HL-60 (cell line): ENCODE results near the gene BAD.

Source experiments
- DNase-seq, 2 experiments: peaks; one replicate each; pipeline ENCODE4 v3.0.0-alpha.2; 2010 to 2020; ENCODE audit warnings: low read depth in 1 of 2, low spot score in 1 of 2
- H3K27ac ChIP-seq: fragments of 250-450 bp; sonication (Bioruptor Pico); replicated peaks from 2 replicates; pipeline ENCODE4 v1.5.1; 2020; ENCODE audit warnings: mild to moderate bottlenecking, moderate library complexity
- H3K27me3 ChIP-seq: fragments of 250-450 bp; sonication (Bioruptor Pico); 2 replicates; pipeline ENCODE4 v1.5.1; 2021; ENCODE audit warnings: mild to moderate bottlenecking, moderate library complexity; ENCODE audit not compliant: insufficient read depth, poor library complexity, severe bottlenecking
- H3K4me3 ChIP-seq: replicated peaks from 2 replicates; pipeline ENCODE4 v1.5.1; 2011; ENCODE audit warnings: mild to moderate bottlenecking, control low read depth, low read length; ENCODE audit not compliant: insufficient read depth
- CTCF ChIP-seq: IDR thresholded peaks from one replicate; pipeline ENCODE4 v1.5.1; 2011; ENCODE audit warnings: low read length, control low read depth, inconsistent platforms; ENCODE audit not compliant: insufficient read depth
- GABPA ChIP-seq: IDR thresholded peaks from 2 replicates; pipeline ENCODE4 v1.6.1; 2012; ENCODE audit warnings: low read depth
- POLR2AphosphoS5 ChIP-seq: IDR thresholded peaks from 2 replicates; pipeline ENCODE4 v1.6.1; 2012; ENCODE audit warnings: low read depth
- REST ChIP-seq: IDR thresholded peaks from 2 replicates; pipeline ENCODE4 v1.6.1; 2012; ENCODE audit warnings: low read depth; ENCODE audit not compliant: insufficient replicate concordance
- SPI1 ChIP-seq: IDR thresholded peaks from 2 replicates; pipeline ENCODE4 v1.6.1; 2012; ENCODE audit warnings: low read depth, mild to moderate bottlenecking, borderline replicate concordance

The BAD gene

GRCh38 chr11:64286801-64287159 is 2.3 kb upstream of the BAD start:
- peaks cover 12% of the 10 kb centered on the region for H3K27me3 ChIP-seq
- DNase-seq, result no peak
- no peak overlapping the region for H3K4me3 ChIP-seq
- H3K27ac ChIP-seq, result no peak overlapping the region
- no peak for TF ChIP-seq GABPA
- TF ChIP-seq SPI1, result no peak

- peaks cover 10% of the 10 kb centered on the region for H3K27me3 ChIP-seq
- DNase-seq, result peak in 1 of 2 experiments; percentile 62
- H3K27ac ChIP-seq, result no peak overlapping the region
- TF ChIP-seq POLR2AphosphoS5 (0 out of 2 replicates have a peak, but pooled peaks have one; percentile 8), CTCF (peak; percentile 25), SPI1 (no peak), GABPA (no peak), REST (no peak)
- peak overlapping the region; percentile 79 for H3K4me3 ChIP-seq
These were observed 1.7 kb upstream of the BAD start for GRCh38 chr11:64285885-64286800.

GRCh38 chr11:64284962-64285884 is 758 bp upstream of the BAD start, which contains the start of gene GPR137:
Gene GPR137 (plus strand): TSS chr11:64285848. CDS start chr11:64286525, 677 bp downstream.
- H3K27ac ChIP-seq, result peak within 1 kb of the TSS; percentile 77
- H3K27me3 ChIP-seq, result peaks cover 1% of the 10 kb centered on the region
- DNase-seq, result peak; percentile 69 to 84
- H3K4me3 ChIP-seq, result peak within 1 kb of the TSS; percentile 79
- TF ChIP-seq CTCF, result no peak
- TF ChIP-seq SPI1, result no peak
- TF ChIP-seq POLR2AphosphoS5, result peak; percentile 13; the same call in 1 of the 2 replicates
- TF ChIP-seq REST, result no peak

GRCh38 chr11:64283092-64283491 is 1.4 kb downstream of the BAD start:
- Histone ChIP-seq H3K4me3 (no peak overlapping the region), H3K27me3 (no peaks in the 10 kb centered on the region), H3K27ac (no peak overlapping the region)
- TF ChIP-seq POLR2AphosphoS5 (no peak), REST (no peak), CTCF (no peak), GABPA (no peak), SPI1 (no peak)
- DNase-seq, result no peak
